NCI-H524 treated with DMSO at 0.1 percent for 48 hours (cell line): ENCODE data around the gene IYD.
"Not testable (repeated sequence)": the region's sequence is repeated elsewhere in the genome, so short reads cannot be mapped to it uniquely, and the experiment has no call there.

Experiments used
- DNase-seq: peaks from one replicate; lab custom pipeline; 2025; lab: John Stamatoyannopoulos, UW

The IYD gene

GRCh38 chr6:150435360-150435759 lies 66.5 kb downstream of the IYD start:
- DNase-seq: no peak

GRCh38 chr6:150435832-150436231 lies 67.0 kb downstream of the IYD start:
- no peak for DNase-seq

- DNase-seq: no peak
These were observed 70.6 kb downstream of the IYD start for GRCh38 chr6:150439373-150439772.

- no peak for DNase-seq
These were observed 74.8 kb downstream of the IYD start for GRCh38 chr6:150443621-150444020.

DNA sequence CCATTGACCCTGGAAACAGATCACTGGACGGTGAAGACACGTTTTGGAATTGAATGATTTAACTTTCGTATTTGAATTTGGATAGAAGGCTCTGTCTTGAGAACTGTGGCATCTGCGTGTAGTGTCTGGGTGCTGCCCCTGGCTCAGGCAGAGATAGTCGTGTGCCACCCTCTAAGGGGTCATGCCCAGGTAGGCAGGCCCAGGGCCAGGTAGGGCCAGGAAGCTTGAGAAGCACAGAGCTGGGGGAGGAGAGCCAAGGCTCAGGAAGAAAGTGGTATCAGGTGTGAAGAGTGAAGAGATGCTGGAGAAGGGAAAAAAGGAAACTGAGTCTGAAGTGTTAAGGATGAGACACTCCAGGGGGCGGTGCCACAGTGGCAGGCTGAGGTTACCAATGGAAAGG lies 75.5 kb downstream of the IYD start:
- DNase-seq: no peak

DNA sequence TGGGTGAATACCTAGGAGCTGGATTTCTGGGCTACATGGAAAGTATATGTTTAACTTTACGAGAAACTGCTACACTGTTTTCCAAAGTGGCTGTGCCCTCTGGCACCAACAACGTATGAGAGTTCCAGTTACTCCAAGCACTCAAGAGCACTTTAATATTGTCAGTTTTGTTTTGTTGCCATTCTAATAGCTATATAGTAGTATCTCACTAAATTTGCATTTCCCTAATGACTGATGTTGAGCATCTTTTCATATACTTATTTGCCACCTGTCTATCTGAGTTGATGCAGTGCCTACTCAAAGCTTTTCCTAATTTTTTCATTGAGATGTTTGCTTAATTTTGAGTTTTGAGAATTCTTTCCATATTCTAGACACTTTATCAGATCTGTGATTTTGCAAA lies 76.7 kb downstream of the IYD start:
- no peak for DNase-seq

GRCh38 chr6:150448221-150448620 lies 79.4 kb downstream of the IYD start:
- DNase-seq: no peak

DNA sequence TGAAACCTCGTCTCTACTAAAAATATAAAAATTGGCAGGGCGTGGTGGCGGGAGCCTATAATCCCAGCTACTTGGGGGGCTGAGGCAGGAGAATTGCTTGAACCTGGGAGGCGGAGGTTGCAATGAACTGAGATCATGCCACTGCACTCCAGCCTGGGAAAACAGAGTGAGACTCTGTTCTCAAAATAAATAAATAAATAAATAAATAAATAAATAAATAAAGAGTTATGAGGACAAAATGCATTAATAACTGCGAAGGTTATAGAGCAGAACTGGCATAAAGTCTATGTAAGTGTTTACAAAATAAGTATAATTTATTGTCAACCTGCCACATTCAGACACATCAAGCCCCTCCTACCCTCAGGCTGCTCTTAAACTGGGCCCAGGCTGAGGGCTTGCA lies 80.2 kb downstream of the IYD start:
- DNase-seq: not testable (repeated sequence)

DNA sequence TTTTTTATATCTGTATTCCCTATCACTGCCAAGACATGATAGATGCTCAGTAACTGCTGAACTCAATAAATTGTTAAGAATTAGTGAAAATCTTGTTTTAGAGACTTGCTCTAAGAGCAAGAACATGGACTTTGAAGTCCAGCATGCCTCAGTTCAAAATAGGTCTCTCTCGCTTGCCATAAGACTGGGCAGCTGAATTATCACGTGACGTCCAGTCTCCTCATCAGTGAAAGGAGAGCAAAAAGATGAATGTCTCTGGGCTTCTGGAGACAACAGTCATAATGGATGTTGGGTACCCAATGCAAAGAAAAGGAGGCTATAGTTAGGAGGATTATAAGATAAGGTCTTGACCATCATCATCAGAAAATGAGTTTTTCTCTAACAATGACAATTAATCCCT lies 82.1 kb downstream of the IYD start:
- DNase-seq: no peak

GRCh38 chr6:150451807-150452427 lies 83.1 kb downstream of the IYD start:
- no peak for DNase-seq

DNA sequence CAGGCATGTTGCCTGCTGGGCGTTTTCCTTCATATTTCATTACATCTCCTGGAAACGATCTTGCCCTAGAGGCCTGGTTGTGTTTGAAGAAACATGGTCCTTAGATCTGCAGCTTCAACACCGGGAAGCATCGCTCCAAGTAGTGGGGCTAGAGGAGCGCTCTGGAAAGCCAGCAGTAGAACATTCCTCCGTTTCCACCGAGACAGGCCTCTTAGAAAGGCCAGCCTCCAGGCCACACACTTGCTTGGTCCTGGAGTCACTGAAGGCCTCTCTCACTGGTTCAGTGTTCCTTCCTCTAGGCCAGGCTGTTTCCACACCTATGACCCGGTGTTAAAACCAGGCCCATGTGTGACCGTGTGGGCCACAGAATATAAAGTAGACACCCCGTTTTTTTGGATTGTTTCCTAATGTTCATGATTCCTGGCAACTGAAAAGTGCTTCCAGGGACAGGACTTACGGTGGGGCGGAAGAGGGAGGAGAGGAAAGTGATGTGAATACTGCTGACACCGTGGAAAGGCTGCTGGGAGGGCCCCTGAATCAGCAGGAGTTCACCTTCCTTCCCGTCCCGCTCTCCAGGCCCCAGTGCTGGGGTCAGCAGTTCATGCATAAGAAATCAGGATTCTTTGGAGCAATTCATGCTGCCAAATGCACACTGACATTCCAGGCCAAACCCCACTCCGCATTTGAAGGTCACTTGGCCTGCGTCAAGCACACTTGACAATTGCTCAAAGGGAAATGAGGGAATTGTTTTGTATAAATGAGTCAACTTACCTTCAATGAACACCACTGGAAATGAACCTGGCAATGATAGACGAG lies 83.8 kb downstream of the IYD start:
- DNase-seq: no peak

DNA sequence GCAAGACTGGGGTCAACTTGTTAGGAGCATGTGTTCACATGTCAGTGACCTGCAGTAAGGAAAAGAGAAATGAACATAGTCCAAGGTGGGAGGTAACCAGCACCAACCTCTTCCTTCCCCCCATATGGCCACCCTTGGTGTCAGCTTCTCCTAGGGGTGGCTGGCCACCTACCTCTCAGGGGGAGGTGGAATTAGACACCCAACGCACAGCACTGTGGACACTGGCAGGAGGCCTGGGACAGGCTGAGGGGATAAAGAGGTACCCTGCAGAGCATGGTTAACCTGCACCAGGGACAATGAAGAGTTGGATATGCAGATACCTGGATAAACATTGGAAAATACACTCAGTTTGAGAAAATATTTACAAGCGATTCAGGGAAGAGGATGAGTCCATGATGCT lies 84.5 kb downstream of the IYD start:
- no peak for DNase-seq
